Measurements from ENCODE around the gene PAPSS1. TPM values are rescaled to one million over a fixed set of nuclear protein-coding genes. Genes with fewer than 3 reads are reported as not detected.

The PAPSS1 gene
- total and polyA plus RNA-seq, 2 donors (not counting 3 experiments of a cell fraction or from before 2014, with no cell fraction given): 69.6 to 77.2 TPM

DNA sequence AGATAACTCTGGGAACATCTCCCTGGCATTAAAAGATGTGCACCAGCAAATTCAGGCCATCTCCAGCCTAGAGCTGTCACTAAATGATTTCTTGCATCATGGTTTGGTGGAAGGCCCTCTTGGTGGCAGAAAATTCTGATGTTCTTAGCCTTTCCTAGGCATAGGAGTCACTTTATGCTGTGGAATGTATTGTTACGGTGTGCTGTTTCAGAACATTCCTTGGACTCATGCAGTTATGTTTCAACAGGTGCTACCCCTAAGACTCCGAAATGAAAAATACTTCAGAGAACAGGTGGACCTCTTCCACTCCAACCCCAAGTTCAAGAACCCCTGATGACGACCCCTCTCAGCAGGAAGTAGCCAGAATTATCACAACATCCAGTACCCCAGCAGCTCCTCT lies 20.3 kb upstream of the PAPSS1 start:
- DNase-seq (ENCODE audit: low read depth, low spot score) (peak; percentile 23), FAIRE-seq (no peak)
- CTCF ChIA-PET: interaction anchor here (0.6 to 1.2 kb wide), 2 partner anchors 19 to 1243 kb away, joined by 3 read pairs; no protein-coding TSS in a partner anchor
- BruUV-seq (replicated peaks): no TSS peak
- Histone ChIP-seq H3K79me2 (ENCODE audit: control insufficient read depth, insufficient read depth, low read length) (no peaks in the 10 kb centered on the region), H3K9me3 (replicated peaks; ENCODE audit: control insufficient read depth, insufficient read depth, low read length) (no peaks in the 10 kb centered on the region), H3K27me3 (ENCODE audit: control insufficient read depth in 2 of 2, insufficient read depth in 2 of 2, low read length in 2 of 2) (no peaks in the 10 kb centered on the region), H3K4me3 (replicated peaks in 1 of 3; ENCODE audit: insufficient read depth in 1 of 3, low read depth in 1 of 3, low read length in 3 of 3) (no peak overlapping the region), H4K20me1 (replicated peaks; ENCODE audit: control insufficient read depth, extremely low read depth, insufficient read depth, low read length) (no peaks in the 10 kb centered on the region), H3K4me2 (ENCODE audit: insufficient read depth, low read length) (no peak overlapping the region), H3K9ac (replicated peaks; ENCODE audit: extremely low read depth, insufficient read depth, low read length) (no peak overlapping the region), H3K36me3 (ENCODE audit: control insufficient read depth in 2 of 2, extremely low read depth in 1 of 2, insufficient read depth in 2 of 2, low read length in 2 of 2) (no peaks in the 10 kb centered on the region), H3K27ac (ENCODE audit: insufficient read depth, low read depth, low read length) (no peak overlapping the region), H3K4me1 (ENCODE audit: control insufficient read depth, extremely low read depth, insufficient read depth, low read length) (peaks cover 6% of the 10 kb centered on the region), H3K9me1 (replicated peaks; ENCODE audit: control insufficient read depth, extremely low read depth, insufficient read depth, low read length) (no peaks in the 10 kb centered on the region), H2AFZ (ENCODE audit: low read depth, low read length) (no peak overlapping the region)
- dilution Hi-C loops (cut with MboI; ENCODE audit: extremely low pct_ligation_motif_present, low sequenced_read_pairs) (no loop called here), intact Hi-C loops (cut with micrococcal nuclease) (no loop called here)
- POLR2A ChIA-PET: no interaction called here
- TF ChIP-seq, protein P1, sequence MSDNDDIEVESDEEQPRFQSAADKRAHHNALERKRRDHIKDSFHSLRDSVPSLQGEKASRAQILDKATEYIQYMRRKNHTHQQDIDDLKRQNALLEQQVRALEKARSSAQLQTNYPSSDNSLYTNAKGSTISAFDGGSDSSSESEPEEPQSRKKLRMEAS (IDR thresholded peaks at IDR 0.05; ENCODE audit: insufficient read depth, insufficient read length): no peak
- TF ChIP-seq FOS (IDR thresholded peaks at IDR 0.05; ENCODE audit: borderline replicate concordance, insufficient read depth, low read length) (no peak), POLR2A (IDR thresholded peaks at IDR 0.05; ENCODE audit: low read depth, low read length) (no peak), POLR2AphosphoS5 (IDR thresholded peaks at IDR 0.05; ENCODE audit: insufficient read depth, low read depth, low read length) (no peak), JUN (IDR thresholded peaks at IDR 0.05; ENCODE audit: borderline replicate concordance, insufficient read depth, insufficient read length, low read depth) (no peak), GATA2 (IDR thresholded peaks at IDR 0.05; ENCODE audit: insufficient read depth, insufficient read length, low read depth, low read length) (no peak), EZH2 (IDR thresholded peaks at IDR 0.05; ENCODE audit: borderline replicate concordance, low read depth, low read length, severe bottlenecking) (no peak), MYC (IDR thresholded peaks at IDR 0.05; ENCODE audit: low read depth, low read length) (no peak)
- TF ChIP-seq, protein P2, sequence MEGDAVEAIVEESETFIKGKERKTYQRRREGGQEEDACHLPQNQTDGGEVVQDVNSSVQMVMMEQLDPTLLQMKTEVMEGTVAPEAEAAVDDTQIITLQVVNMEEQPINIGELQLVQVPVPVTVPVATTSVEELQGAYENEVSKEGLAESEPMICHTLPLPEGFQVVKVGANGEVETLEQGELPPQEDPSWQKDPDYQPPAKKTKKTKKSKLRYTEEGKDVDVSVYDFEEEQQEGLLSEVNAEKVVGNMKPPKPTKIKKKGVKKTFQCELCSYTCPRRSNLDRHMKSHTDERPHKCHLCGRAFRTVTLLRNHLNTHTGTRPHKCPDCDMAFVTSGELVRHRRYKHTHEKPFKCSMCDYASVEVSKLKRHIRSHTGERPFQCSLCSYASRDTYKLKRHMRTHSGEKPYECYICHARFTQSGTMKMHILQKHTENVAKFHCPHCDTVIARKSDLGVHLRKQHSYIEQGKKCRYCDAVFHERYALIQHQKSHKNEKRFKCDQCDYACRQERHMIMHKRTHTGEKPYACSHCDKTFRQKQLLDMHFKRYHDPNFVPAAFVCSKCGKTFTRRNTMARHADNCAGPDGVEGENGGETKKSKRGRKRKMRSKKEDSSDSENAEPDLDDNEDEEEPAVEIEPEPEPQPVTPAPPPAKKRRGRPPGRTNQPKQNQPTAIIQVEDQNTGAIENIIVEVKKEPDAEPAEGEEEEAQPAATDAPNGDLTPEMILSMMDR (IDR thresholded peaks at IDR 0.05; ENCODE audit: extremely low read depth in 1 of 2, insufficient read depth in 1 of 2, low read depth in 1 of 2, low read length in 2 of 2): peak; percentile 10 to 21
